Activated T-cell treated with anti-CD3 and anti-CD28 coated beads, Interleukin-2, amount 50 U/mL, for 72 hours (primary cell): Measurements from ENCODE around the gene SLC25A10. TPM values are rescaled to one million over a fixed set of nuclear protein-coding genes. Genes with fewer than 3 reads are reported as not detected.

ENCODE experiments used
- ATAC-seq, 2 donors: fragments of 150-1000 bp; cut with Tn5 transposase; replicated peaks in 1 of 2; 2 replicates each; pipeline ENCODE4 v1.10.0; 2021; ENCODE audit warnings: moderate library complexity in 2 of 2, mild to moderate bottlenecking in 1 of 2
- DNase-seq, 2 donors: peaks; one replicate each; pipeline ENCODE4 v3.0.0; 2021 to 2022; ENCODE audit warnings: mixed read lengths in 1 of 2
- H3K27ac Mint-ChIP-seq: one replicate; pipeline ENCODE4 v1.8.0; 2022; ENCODE audit warnings: mild to moderate bottlenecking, moderate library complexity, mixed read lengths
- H3K27me3 Mint-ChIP-seq: one replicate; pipeline ENCODE4 v1.8.0; 2022; ENCODE audit warnings: low read depth, mixed read lengths
- H3K36me3 Mint-ChIP-seq, 2 donors: one replicate each; pipeline ENCODE4 v1.8.0; 2022; ENCODE audit warnings: mixed read lengths in 2 of 2, mild to moderate bottlenecking in 1 of 2; ENCODE audit not compliant: insufficient read depth in 2 of 2
- H3K4me1 Mint-ChIP-seq: one replicate; pipeline ENCODE4 v1.8.0; 2022; ENCODE audit warnings: low read depth, mixed read lengths
- H3K4me3 Mint-ChIP-seq, 2 donors: one replicate each; pipeline ENCODE4 v1.8.0; 2022; ENCODE audit warnings: mild to moderate bottlenecking in 2 of 2, mixed read lengths in 2 of 2, moderate library complexity in 2 of 2
- H3K9me3 Mint-ChIP-seq, 2 donors: one replicate each; pipeline ENCODE4 v1.8.0; 2022; ENCODE audit warnings: mixed read lengths in 2 of 2
- total RNA-seq, 2 donors: library from RNA; stranded (reverse); gene quantifications; one replicate each; pipeline ENCODE4 v1.2.3, GENCODE V29; 2022

The SLC25A10 gene
- total RNA-seq, 2 donors from 2014 or later, result 9.2 to 11.3 TPM

DNA sequence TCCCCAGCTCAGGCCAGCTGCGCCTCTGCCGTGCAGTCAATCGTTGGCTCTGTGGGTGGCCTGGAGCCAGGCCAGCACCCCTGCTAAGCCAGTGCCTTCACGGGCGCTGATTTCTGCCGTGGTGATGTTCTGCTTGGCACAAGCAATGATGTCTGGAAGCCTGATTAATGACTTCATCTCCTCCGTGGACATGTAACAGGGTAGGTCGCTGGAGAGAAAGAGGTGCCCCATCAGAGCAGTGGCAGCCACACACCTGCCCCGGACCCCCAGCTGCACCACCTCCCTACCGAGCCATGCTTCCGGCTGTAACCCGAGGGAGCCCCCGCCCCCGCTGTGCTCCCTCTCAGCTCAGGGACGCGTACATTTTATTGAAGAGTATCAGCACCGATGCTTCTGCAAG lies 30.4 kb upstream of the SLC25A10 start:
- H3K27ac Mint-ChIP-seq, result no peak overlapping the region
- no peaks in the 10 kb centered on the region for H3K9me3 Mint-ChIP-seq
- no peak for ATAC-seq
- H3K4me1 Mint-ChIP-seq, result peaks cover 31% of the 10 kb centered on the region
- H3K27me3 Mint-ChIP-seq, result no peaks in the 10 kb centered on the region
- peaks cover 4 to 6% of the 10 kb centered on the region in 2 donors for H3K36me3 Mint-ChIP-seq
- H3K4me3 Mint-ChIP-seq, result peak overlapping the region in 1 of 2 donors; percentile 19
- DNase-seq, result no peak

DNA sequence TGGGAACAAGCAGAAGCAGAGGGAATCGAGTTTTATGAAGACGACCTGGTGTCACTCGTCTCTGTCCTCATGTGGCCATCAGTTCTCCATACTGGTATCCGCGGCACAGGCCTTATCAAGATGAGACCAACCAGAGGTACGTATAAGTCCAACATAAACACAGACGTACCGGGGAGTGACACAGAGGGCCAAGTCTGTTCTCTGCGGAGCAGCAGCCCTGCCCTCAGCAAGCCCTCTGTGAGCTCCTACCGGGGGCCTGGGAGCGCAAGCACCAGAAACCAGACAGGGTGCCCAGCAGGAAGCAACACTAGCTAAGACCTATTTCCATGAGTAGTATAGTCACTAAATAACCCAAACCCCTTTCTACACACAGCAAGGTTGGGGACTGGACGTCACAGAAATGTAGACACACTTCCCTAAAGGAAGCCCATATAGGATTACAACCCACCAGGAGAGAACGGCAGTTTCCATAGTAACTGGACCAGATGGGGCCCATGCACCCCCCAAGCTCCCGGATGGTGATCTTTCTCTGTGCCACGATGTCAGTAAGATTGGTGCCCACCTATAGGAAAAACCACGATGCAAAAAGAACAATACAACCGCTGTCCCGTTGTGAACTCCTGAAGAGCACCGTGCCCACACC lies 29.4 kb upstream of the SLC25A10 start:
- Mint-ChIP-seq H3K36me3 (peaks cover 4 to 9% of the 10 kb centered on the region in 2 donors), H3K27me3 (no peaks in the 10 kb centered on the region), H3K4me3 (peak overlapping the region; percentile 80 to 87), H3K27ac (peak overlapping the region; percentile 83), H3K9me3 (no peaks in the 10 kb centered on the region), H3K4me1 (peaks cover 35% of the 10 kb centered on the region)
- DNase-seq, result no peak
- no peak for ATAC-seq

GRCh38 chr17:81683208-81683583 lies 28.9 kb upstream of the SLC25A10 start:
- no peaks in the 10 kb centered on the region for H3K27me3 Mint-ChIP-seq
- peak overlapping the region; percentile 83 for H3K27ac Mint-ChIP-seq
- peak overlapping the region; percentile 80 to 87 for H3K4me3 Mint-ChIP-seq
- DNase-seq (peak in 1 of 2 donors; percentile 32), ATAC-seq (peak; percentile 3 to 6)
- peaks cover 4 to 9% of the 10 kb centered on the region in 2 donors for H3K36me3 Mint-ChIP-seq
- peaks cover 35% of the 10 kb centered on the region for H3K4me1 Mint-ChIP-seq
- no peaks in the 10 kb centered on the region for H3K9me3 Mint-ChIP-seq

GRCh38 chr17:81683584-81684441 lies 28.3 kb upstream of the SLC25A10 start, which contains the start of the genes ARL16 and HGS:
TSS of gene ARL16 (minus strand) at chr17:81683797. CDS start at chr17:81683753, 44 bp downstream.
TSS of gene HGS (plus strand) at chr17:81684011. CDS start at chr17:81684067, 56 bp downstream.
- H3K9me3 Mint-ChIP-seq, result no peaks in the 10 kb centered on the region

DNA sequence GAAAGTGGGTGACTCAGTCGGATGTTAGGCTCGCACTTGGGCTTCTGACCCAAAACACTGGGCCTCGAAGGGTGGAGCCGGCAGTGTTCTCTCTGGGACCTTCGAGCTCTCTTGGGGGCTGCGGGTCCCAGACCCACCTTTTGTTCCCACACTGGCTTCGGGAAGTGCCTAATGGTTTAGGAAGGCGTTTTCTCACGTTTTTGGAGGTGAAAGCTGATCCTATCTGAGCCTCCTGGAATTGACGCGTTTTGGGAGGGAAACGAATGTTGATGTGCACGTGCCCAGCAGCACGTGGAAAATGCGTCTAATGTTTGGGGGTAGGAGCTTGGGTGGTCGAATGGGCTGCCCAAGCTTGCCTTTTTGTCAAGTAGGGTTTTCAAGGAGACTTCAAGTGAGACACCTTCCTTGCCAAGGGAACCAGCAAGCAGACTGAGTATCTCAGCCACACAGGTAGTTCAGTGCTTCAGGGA lies 27.6 kb upstream of the SLC25A10 start:
- peak overlapping the region; percentile 88 for H3K27ac Mint-ChIP-seq
- H3K36me3 Mint-ChIP-seq, result peaks cover 6 to 14% of the 10 kb centered on the region in 2 donors
- H3K4me3 Mint-ChIP-seq, result peak overlapping the region; percentile 87 to 95
- ATAC-seq (peak in 1 of 2 donors; percentile 39), DNase-seq (peak in 1 of 2 donors; percentile 58)
- no peaks in the 10 kb centered on the region for H3K27me3 Mint-ChIP-seq
- H3K9me3 Mint-ChIP-seq, result no peaks in the 10 kb centered on the region
- peaks cover 35% of the 10 kb centered on the region for H3K4me1 Mint-ChIP-seq

More at GRCh38 chr17:81683584-81684441, 28.3 kb upstream of the SLC25A10 start, which contains the start of the genes ARL16 and HGS:
- ATAC-seq (peak; percentile 94 to 96), DNase-seq (peak; percentile 98)
- H3K4me3 Mint-ChIP-seq, result peak within 1 kb of the TSS; percentile 87 to 95
- peaks cover 6 to 9% of the 10 kb centered on the region in 2 donors for H3K36me3 Mint-ChIP-seq
- no peaks in the 10 kb centered on the region for H3K27me3 Mint-ChIP-seq
- peak within 1 kb of the TSS; percentile 88 for H3K27ac Mint-ChIP-seq
- peaks cover 35% of the 10 kb centered on the region for H3K4me1 Mint-ChIP-seq

GRCh38 chr17:81685108-81685507 lies 27.0 kb upstream of the SLC25A10 start:
- Mint-ChIP-seq H3K27ac (peak overlapping the region; percentile 88), H3K4me3 (peak overlapping the region; percentile 87 to 95), H3K9me3 (no peaks in the 10 kb centered on the region), H3K36me3 (peaks cover 4 to 14% of the 10 kb centered on the region in 2 donors), H3K4me1 (peaks cover 35% of the 10 kb centered on the region), H3K27me3 (no peaks in the 10 kb centered on the region)
- peak; percentile 12 to 14 for ATAC-seq
- DNase-seq, result peak; percentile 35 to 66

GRCh38 chr17:81686614-81687013 lies 25.5 kb upstream of the SLC25A10 start:
- H3K4me1 Mint-ChIP-seq, result peaks cover 33% of the 10 kb centered on the region
- H3K27ac Mint-ChIP-seq, result no peak overlapping the region
- H3K36me3 Mint-ChIP-seq, result peaks cover 4 to 14% of the 10 kb centered on the region in 2 donors
- no peak for DNase-seq
- no peaks in the 10 kb centered on the region for H3K9me3 Mint-ChIP-seq
- H3K27me3 Mint-ChIP-seq, result no peaks in the 10 kb centered on the region
- no peak for ATAC-seq
- no peak overlapping the region for H3K4me3 Mint-ChIP-seq

DNA sequence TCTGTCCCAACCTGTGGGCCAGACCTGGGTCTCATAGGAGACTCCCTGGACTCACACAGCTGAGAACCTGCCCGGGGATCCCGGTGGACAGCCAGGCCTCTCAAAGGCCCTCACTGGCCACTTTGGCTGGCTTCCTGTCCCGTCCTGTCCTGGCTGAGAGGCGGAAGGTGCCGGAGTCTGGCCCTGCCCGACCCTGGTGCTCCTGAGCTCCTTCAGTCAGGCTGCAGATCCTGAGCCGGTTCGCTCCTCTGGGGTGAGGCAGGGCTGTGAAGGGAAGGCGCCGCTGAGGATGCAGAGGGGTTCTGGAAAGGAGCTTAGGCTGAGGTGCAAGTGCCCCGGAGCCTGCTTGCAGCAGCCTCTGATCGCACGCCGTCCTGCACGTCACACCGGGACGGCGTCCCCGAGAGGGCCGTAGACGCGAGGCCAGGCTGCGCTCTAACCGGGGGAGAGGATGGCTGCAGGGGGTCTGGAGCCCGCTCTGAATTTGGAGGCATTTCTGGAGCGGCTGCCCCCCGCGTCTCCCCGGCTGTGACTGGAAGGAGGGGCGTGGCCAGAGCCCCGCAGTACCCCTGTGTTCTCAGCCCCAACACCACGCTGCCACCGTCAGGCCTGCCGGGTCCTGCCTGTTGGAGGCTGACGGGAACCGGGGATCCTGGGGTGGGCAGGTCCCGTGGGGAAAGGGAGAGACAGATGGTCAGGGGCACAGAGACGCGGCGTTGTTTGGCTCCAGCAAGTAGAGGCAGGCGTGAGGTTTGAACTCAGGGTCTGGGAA lies 24.1 kb upstream of the SLC25A10 start:
- Mint-ChIP-seq H3K27me3 (no peaks in the 10 kb centered on the region), H3K27ac (no peak overlapping the region), H3K36me3 (peaks cover 2 to 14% of the 10 kb centered on the region in 2 donors), H3K4me1 (peaks cover 23% of the 10 kb centered on the region), H3K4me3 (no peak overlapping the region), H3K9me3 (no peaks in the 10 kb centered on the region)
- ATAC-seq, result no peak
- DNase-seq, result no peak

GRCh38 chr17:81688616-81689015 lies 23.5 kb upstream of the SLC25A10 start:
- DNase-seq, result no peak
- Mint-ChIP-seq H3K27me3 (no peaks in the 10 kb centered on the region), H3K4me1 (peaks cover 23% of the 10 kb centered on the region), H3K36me3 (peaks cover 2 to 14% of the 10 kb centered on the region in 2 donors), H3K27ac (no peak overlapping the region), H3K9me3 (no peaks in the 10 kb centered on the region), H3K4me3 (no peak overlapping the region)
- no peak for ATAC-seq

- Mint-ChIP-seq H3K27ac (no peak overlapping the region), H3K9me3 (no peaks in the 10 kb centered on the region), H3K27me3 (no peaks in the 10 kb centered on the region), H3K36me3 (peaks cover 2 to 14% of the 10 kb centered on the region in 2 donors), H3K4me1 (peaks cover 14% of the 10 kb centered on the region), H3K4me3 (no peak overlapping the region)
- DNase-seq (no peak), ATAC-seq (no peak)
Observed at GRCh38 chr17:81690066-81690465, 22.0 kb upstream of the SLC25A10 start.

DNA sequence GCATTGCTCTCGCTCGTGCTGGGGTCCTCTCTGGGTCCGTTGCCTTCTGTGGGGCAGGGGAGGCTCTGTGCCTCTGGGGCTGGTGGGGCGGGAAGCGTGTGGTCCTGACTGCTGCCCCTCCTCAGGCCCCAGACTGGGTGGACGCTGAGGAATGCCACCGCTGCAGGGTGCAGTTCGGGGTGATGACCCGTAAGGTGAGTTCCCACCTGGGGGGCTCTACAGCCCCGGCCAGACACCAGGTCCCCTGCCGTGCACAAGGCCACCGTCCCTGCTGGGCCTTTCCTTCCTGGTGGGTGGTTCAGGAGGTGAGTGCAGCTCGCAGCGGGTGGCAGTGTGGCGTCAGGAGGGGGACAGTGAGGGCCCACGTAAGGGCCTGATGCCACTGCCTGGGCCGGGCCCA lies 21.5 kb upstream of the SLC25A10 start:
- no peaks in the 10 kb centered on the region for H3K27me3 Mint-ChIP-seq
- no peaks in the 10 kb centered on the region for H3K9me3 Mint-ChIP-seq
- H3K36me3 Mint-ChIP-seq, result peaks cover 2 to 12% of the 10 kb centered on the region in 2 donors
- H3K4me3 Mint-ChIP-seq, result no peak overlapping the region
- no peak overlapping the region for H3K27ac Mint-ChIP-seq
- peaks cover 9% of the 10 kb centered on the region for H3K4me1 Mint-ChIP-seq
- no peak for ATAC-seq
- no peak for DNase-seq

DNA sequence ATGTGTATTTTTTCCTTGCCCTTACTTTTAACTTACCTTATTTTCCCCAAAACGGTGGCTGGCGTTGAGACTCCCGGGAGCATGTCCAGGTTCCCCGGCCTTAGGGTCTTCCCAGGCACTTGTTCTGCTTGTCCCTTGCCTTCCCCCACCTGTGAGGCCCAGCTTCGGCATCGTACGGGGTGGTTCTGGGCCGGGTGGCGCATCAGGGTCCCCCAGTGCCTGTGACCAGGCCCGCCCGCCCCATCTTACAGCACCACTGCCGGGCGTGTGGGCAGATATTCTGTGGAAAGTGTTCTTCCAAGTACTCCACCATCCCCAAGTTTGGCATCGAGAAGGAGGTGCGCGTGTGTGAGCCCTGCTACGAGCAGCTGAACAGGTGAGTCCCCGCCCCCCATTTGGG lies 20.9 kb upstream of the SLC25A10 start:
- Mint-ChIP-seq H3K36me3 (peaks cover 2 to 11% of the 10 kb centered on the region in 2 donors), H3K4me1 (peaks cover 7% of the 10 kb centered on the region), H3K4me3 (no peak overlapping the region), H3K27ac (no peak overlapping the region), H3K27me3 (no peaks in the 10 kb centered on the region), H3K9me3 (no peaks in the 10 kb centered on the region)
- no peak for DNase-seq
- no peak for ATAC-seq
